ENCODE measurements around the gene TATDN2.
A peak's percentile ranks its signal among the peaks of the same experiment; 100 is the strongest.

Gene TATDN2, protein sequence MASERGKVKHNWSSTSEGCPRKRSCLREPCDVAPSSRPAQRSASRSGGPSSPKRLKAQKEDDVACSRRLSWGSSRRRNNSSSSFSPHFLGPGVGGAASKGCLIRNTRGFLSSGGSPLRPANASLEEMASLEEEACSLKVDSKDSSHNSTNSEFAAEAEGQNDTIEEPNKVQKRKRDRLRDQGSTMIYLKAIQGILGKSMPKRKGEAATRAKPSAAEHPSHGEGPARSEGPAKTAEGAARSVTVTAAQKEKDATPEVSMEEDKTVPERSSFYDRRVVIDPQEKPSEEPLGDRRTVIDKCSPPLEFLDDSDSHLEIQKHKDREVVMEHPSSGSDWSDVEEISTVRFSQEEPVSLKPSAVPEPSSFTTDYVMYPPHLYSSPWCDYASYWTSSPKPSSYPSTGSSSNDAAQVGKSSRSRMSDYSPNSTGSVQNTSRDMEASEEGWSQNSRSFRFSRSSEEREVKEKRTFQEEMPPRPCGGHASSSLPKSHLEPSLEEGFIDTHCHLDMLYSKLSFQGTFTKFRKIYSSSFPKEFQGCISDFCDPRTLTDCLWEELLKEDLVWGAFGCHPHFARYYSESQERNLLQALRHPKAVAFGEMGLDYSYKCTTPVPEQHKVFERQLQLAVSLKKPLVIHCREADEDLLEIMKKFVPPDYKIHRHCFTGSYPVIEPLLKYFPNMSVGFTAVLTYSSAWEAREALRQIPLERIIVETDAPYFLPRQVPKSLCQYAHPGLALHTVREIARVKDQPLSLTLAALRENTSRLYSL

GRCh38 chr3:10248184-10248983 is at the start of gene TATDN2:
TATDN2 (plus strand) TSS chr3:10248459; CDS start chr3:10249201, 742 bp downstream.
- DNase-seq (ENCODE audit: low spot score), result peak; percentile 98

DNA sequence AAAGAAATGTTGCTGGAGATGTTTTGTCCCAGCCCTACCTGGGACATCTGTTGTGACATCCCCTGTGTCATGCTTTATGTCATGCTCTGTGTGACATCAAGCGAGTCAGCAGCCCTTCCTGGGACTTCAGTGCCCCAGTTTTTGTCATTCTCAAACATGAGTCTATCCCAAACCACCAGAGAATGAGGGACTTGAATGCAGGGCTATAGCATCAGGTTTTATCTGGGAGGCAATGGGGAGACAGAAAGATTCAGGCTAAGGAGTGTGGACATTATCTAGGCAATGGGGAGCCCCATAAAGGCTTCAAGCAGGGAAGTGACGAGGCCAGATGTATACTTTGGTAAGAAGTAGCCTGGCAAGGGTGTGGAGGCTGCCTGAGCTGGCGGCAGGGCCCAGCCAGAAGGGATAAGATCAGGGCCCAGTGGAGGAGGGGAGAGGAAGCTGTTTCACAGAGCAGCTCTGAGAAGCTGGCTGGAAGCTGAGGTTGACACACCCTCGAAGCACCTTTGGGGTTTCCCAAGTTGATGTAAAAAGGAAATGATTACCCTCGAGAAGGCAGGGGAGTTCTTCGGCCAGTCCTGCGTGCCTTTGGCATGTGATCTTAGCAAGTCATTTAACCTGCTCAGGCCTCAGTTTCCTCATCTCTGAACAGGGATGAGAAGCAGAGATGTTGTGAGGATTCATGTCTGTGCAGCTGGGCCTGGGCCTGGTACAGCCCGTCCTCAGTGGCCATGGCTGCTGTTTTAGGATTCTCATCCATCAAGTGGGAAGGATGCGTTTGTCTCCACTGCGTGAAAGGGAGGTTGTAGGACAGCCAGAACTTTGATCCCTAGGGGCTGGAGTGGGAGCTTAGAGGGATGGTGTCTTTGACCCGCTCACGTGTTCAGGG is 49.3 kb upstream of the TATDN2 start:
- no peak for DNase-seq (ENCODE audit: low spot score)

DNA sequence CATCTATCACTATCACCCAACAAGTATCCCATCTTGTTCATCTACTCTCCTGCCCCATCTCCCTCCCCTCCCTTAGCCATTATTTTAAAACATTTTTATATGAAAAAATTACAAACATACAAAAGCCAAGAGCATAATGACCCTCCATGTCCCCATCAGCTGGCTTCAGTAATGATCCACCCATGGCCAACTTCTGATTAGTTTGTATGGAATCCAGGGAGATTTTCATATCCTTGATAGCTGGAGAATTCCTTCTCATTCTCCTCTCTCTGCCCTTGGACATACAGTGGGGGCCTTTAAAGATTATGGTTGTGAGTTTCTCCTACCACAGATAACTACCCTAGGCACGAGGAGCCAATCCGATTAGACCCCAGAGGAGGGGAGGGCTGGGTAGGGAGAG is 43.3 kb upstream of the TATDN2 start:
- DNase-seq (ENCODE audit: low spot score), result no peak

- no peak for DNase-seq (ENCODE audit: low spot score)
These were observed 42.7 kb upstream of the TATDN2 start for GRCh38 chr3:10205451-10206165.

DNA sequence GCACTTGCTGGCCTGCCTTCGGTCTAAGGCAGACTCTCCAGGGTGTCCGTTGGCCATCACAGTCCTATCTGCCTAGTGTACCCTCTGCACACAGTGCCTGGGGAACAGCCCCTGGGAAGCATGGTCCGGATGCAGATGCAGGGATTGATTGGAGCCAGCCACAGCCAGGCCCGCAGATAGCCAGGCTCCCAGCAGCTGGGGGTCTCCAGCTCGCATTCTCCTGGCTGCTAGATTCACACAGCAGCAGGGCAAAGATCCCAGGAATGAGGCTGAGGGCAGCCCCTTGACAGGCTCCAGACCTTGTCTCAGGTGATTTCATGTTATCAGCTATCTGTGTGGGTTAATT is 42.1 kb upstream of the TATDN2 start:
- DNase-seq (ENCODE audit: low spot score), result no peak

DNA sequence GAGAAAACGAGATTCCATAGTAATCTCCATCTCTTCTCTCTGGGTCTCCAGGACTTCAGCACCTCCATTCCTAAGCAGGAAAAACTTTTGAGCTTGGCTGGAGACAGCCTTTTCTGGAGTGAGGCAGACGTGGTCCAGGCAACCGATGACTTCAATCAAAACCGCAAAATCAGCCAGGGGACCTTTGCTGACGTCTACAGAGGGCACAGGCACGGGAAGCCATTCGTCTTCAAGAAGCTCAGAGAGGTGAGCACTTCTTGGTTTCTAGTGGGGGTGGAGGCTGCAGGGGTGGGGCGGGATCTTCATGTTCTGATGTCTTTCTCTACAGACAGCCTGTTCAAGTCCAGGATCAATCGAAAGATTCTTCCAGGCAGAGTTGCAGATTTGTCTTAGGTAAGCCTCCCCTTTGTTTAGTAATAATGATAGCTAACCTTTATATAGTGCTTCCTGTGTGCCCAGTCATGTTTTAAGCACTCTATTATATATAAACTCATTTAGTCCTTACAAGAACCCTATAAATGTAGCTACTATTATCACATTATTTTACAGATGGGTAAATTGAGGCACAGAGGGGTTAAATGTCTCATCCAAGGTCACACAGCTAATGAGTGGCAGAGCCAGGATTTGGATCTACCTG is 35.0 kb upstream of the TATDN2 start:
- DNase-seq (ENCODE audit: low spot score), result no peak

GRCh38 chr3:10215578-10216368 is 32.5 kb upstream of the TATDN2 start:
- no peak for DNase-seq (ENCODE audit: low spot score)

- DNase-seq (ENCODE audit: low spot score), result no peak
These were observed 30.9 kb upstream of the TATDN2 start for GRCh38 chr3:10217359-10217758.

DNA sequence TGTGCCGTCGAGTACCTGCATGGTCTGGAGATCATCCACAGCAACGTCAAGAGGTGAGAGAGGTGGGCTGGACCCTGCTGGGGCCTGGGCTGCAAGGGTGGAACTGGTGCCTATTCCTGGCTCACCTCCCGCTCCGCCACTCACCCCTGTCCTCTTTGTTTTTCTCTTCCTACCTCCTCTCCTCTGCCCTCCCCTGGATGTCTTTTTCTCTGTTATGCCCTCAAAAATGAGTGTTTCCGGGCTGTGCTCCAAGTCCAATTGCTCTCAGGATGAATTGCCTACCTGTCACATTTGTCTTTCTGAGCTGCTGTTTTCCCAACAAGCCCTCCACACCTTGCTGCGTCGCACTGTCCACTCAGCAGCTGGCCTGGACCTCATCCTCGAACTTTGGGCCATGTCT is 28.5 kb upstream of the TATDN2 start:
- no peak for DNase-seq (ENCODE audit: low spot score)

DNA sequence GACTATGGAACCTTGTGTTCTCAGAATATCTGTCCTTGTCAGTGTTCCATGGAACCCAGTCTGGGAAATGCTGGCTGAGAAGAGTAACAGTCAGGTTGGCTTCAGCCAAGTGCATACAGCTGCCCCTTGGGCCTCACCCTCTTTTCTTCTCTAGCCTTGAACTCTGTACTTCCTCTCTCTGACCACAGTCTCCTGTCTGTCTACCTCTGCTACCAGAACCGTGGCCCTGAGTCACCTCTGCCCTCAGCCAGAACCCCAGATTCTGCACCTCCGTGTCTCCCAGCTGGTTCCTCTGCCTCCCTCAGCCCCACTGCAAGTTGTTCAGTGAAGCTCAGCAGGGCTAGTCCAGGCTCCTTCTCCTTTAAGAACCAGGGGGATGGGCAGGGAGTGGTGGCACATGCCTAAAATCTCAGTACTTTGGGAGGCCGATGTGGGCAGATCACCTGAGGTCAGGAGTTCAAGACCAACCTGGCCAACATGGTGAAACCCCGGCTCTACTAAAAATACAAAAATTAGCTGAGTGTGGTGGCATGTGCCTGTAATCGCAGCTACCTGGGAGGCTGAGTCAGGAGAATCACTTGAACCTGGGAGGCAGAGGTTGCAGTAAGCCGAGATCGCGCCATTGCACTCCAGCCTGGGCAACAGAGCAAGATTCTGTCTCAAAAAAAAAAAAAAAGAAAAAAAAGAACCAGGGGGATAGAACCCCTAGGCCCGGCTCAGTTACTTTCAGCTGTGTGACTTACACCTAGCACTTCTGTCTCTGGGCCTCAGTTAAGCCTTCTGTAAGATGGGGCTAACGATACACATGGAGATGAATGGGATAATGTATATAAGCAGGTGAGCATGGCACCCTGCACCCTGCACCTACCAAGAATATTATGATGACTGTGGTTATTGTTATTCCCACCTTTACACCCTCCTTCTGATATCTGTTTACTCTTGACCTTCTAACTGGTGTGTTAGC is 24.3 kb upstream of the TATDN2 start:
- DNase-seq (ENCODE audit: low spot score), result no peak

DNA sequence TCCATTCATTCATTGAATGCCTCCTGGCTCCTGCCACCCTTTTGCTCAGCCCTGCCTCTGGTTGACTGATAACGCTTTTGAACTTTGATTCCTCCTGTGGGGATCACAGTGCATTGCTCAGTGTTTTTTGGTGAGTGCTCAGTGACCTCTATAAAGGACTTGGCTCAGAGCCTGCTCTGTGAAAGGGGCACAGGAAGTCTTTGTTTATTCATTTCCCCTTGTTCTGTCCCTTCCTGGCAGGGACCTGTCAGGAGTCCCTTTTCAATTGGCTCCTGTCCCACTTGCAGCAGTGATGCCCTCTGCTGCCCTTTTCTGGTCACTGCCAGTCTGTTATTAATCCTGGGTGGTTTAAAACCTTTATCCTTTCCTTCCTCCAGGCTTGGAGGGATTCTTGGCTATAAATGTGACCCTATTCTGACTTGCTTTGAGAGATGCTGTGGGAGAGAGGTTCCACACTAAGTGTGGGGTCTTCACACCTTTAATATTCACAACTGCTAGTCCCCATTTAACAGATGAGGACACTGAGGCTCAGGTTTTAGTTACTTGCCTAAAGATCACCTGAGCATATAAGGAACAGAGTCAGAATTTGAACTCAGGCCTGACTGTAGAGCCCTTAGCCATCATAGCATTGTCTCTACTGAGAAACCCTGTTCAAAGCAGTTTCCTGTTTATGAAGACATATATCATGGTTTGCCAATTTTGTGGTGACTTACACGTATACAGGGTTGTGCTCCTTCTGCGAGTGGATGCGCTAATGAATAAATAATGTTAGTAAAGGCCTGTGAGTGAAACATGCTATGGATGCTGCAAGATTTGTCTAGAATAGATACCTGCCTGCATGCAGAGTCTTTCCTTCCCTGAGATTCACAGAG is 23.2 kb upstream of the TATDN2 start:
- DNase-seq (ENCODE audit: low spot score), result peak; percentile 82

GRCh38 chr3:10226293-10226692 is 22.0 kb upstream of the TATDN2 start:
- no peak for DNase-seq (ENCODE audit: low spot score)

DNA sequence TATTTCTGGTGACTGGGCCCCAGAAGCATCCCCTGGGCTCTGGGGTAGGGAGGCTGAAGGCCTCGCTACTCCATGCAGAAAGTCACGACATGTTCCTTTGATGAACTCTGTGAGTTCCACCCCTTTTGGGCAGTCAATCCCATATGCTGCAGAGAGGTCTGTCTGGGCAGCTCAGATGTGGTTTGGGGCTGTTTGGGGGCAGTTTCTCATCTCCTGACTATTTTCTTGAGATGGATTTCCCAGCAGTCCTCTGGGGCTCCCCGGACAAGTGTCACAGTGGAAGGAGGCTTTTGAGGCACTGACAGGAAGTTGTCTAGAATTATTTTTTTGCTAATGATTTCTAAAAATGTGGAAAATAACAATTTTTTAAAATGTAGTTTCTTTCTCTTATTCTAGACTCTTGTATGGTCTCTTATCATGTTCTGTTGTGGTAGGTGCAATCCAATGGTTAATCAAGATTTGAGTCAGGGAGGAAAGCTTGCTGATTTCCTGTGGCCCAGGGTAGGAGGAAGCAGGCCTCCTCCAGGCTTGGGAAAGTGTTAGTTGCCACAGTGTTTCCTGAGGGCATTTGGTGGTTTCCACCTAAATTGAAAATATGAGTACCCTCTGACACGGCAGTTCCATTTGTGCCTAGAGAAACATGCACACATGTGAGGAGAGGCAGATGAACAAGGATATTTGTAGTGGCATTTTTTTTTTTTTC is 19.9 kb upstream of the TATDN2 start:
- no peak for DNase-seq (ENCODE audit: low spot score)

DNA sequence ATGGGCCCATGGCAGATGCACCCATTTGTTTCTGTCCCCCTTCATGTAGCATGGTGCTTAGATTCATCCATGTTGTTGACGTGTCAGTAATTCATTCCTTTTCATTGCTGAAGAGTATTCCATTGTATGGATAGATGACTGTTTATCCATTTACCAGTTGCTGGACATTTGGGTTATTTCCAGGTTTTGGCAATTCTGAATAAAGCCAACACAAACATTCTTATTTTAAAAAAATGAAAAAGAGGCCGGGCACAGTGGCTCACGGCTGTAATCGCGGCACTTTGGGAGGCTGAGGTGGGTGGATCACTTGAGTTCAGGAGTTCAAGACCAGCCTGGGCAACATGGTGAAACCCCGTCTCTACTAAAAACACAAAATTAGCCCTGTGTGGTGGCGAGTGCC is 18.7 kb upstream of the TATDN2 start:
- DNase-seq (ENCODE audit: low spot score), result no peak

DNA sequence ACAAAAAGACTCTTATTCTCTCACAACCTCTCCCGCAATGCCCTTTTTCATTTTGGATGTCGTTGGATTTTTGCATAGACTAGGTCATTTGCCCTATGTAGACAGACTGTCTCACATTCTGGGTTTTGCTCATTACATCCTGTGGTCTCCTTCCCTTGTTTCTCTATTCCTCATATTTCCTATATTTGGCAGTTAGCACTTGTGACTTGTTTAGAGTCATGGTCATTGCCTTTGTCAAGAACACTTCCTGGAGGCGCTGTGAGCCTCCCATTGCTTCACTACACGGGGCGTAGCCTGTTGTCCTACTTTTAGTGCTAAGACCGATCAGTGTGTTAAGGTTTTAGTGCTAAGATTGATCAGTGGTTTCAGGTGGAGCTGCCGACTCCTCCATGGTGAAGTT is 16.1 kb upstream of the TATDN2 start:
- no peak for DNase-seq (ENCODE audit: low spot score)

GRCh38 chr3:10233988-10234387 is 14.3 kb upstream of the TATDN2 start:
- no peak for DNase-seq (ENCODE audit: low spot score)

Measured in D341Med (cell line).